ENCODE measurements around the gene GNG8.

Gene GNG8

DNA sequence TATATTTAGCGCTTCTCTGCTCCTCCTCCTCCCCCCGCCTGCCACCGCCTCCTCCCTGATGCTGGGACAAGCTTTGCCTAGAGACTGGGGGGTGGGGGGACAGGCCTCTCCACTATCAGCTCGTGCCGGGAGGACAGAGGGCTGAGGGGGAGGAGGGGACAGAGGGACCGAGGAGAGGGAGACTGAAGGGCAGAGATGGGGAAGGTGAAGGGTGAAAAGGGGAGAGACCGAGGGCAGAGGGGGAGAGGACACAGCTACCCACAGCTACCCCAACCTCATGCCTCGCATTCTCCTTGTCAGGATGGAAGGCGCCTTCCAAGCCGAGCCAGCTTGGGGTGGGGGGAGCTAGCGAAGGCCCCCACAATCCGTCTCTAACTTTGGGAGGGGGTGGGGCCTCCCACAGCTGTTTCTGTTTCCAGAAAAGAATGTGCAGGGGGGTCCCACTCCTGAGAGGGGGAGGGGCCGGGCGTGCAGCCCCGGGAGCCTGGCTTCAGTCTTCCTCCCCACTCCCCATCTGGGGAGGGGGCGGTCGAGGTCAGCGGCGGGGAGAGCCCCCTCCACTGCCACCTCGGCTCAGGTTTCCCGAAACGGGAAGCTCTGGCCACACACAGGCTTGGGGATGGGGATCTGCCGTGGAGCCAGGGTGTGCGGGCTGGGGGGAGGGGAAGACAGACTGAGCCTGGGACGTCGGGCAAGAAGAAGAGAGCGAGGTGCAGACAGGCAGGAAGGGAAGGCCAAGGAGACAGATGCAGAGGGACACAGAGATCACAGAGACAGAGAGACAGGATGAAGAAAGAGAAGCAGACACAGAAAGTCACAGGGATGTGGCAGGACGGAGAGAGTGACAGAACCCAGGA is 23.4 kb upstream of the GNG8 start:
- H3K4me1 ChIP-seq (ENCODE audit: control extremely low read depth in 1 of 4, control insufficient read depth in 4 of 4, insufficient read depth in 4 of 4, low read length in 3 of 4): peaks cover 0 to 36% (median 27%) of the 10 kb centered on the region in 4 experiments
- peak overlapping the region in 2 of 7 experiments; percentile 43 to 45 for H3K4me3 ChIP-seq (ENCODE audit: control insufficient read depth in 1 of 7, extremely low read depth in 1 of 7, insufficient read depth in 4 of 7, low read depth in 2 of 7, low read length in 6 of 7)
- H3K9me3 ChIP-seq (ENCODE audit: control extremely low read depth in 1 of 5, control insufficient read depth in 4 of 5, insufficient read depth in 2 of 5, low read depth in 1 of 5, low read length in 4 of 5): no peaks in the 10 kb centered on the region
- H3K27ac ChIP-seq (ENCODE audit: insufficient read depth in 1 of 2, low read depth in 1 of 2, low read length in 2 of 2, poor library complexity in 1 of 2, severe bottlenecking in 2 of 2): no peak overlapping the region
- peak in 1 of 3 donors; percentile 31 for DNase-seq
- ChIA-PET POLR2A (interaction anchor here (0.7 kb wide), 1 partner anchor 19 kb away, joined by 3 read pairs; no protein-coding TSS in a partner anchor), CTCF (interaction anchor here (0.8 to 1.5 kb wide), 4 partner anchors 9 to 75 kb away, joined by 3 to 4 read pairs (median 3); no protein-coding TSS in a partner anchor)
- H3K27me3 ChIP-seq (replicated peaks in 2 of 5; ENCODE audit: control insufficient read depth in 4 of 5, insufficient read depth in 5 of 5, low read length in 4 of 5): peaks cover 0 to 36% (median 20%) of the 10 kb centered on the region in 5 experiments
- WGBS (ENCODE audit: insufficient coverage): 1% methylated on average over 10 of the region's 28 CpGs
- H3K36me3 ChIP-seq (ENCODE audit: control insufficient read depth in 4 of 4, insufficient read depth in 4 of 4, low read length in 3 of 4): no peaks in the 10 kb centered on the region

DNA sequence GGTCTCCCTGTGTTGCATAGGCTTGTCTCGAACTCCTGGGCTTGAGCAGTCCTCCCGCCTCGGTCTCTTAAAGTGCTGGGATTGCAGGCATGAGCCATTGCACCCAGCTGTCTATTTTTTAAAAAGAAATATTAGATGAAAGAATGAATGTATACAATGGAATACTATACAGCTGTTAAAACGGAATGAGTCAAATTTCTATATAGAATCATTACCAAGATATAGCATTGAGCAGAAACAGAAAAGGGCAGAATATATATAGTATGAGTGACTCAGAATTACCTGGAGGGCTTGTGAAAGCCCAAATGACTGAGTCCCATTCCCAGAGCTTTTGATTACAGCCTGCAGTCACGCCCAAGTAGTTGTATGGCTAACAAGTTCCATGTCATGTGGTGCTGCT is 20.5 kb upstream of the GNG8 start:
- Histone ChIP-seq H3K9me3 (ENCODE audit: control extremely low read depth in 1 of 5, control insufficient read depth in 4 of 5, insufficient read depth in 2 of 5, low read depth in 1 of 5, low read length in 4 of 5) (no peaks in the 10 kb centered on the region), H3K4me1 (ENCODE audit: control extremely low read depth in 1 of 4, control insufficient read depth in 4 of 4, insufficient read depth in 4 of 4, low read length in 3 of 4) (peaks cover 0 to 34% (median 25%) of the 10 kb centered on the region in 4 experiments), H3K27ac (ENCODE audit: insufficient read depth in 1 of 2, low read depth in 1 of 2, low read length in 2 of 2, poor library complexity in 1 of 2, severe bottlenecking in 2 of 2) (no peak overlapping the region), H3K27me3 (replicated peaks in 2 of 5; ENCODE audit: control insufficient read depth in 4 of 5, insufficient read depth in 5 of 5, low read length in 4 of 5) (peaks cover 0 to 47% (median 23%) of the 10 kb centered on the region in 5 experiments), H3K36me3 (ENCODE audit: control insufficient read depth in 4 of 4, insufficient read depth in 4 of 4, low read length in 3 of 4) (no peaks in the 10 kb centered on the region), H3K4me3 (ENCODE audit: control insufficient read depth in 1 of 7, extremely low read depth in 1 of 7, insufficient read depth in 4 of 7, low read depth in 2 of 7, low read length in 6 of 7) (no peak overlapping the region)
- POLR2A ChIA-PET: no interaction called here
- DNase-seq: no peak
- 100% methylated on average over 2 of the region's 5 CpGs for WGBS (ENCODE audit: insufficient coverage)
- CTCF ChIA-PET: interaction anchor here (0.9 to 2.5 kb wide), 4 partner anchors 11 to 56 kb away, joined by 3 to 5 read pairs (median 4); partner anchors contain the start of gene CALM3

DNA sequence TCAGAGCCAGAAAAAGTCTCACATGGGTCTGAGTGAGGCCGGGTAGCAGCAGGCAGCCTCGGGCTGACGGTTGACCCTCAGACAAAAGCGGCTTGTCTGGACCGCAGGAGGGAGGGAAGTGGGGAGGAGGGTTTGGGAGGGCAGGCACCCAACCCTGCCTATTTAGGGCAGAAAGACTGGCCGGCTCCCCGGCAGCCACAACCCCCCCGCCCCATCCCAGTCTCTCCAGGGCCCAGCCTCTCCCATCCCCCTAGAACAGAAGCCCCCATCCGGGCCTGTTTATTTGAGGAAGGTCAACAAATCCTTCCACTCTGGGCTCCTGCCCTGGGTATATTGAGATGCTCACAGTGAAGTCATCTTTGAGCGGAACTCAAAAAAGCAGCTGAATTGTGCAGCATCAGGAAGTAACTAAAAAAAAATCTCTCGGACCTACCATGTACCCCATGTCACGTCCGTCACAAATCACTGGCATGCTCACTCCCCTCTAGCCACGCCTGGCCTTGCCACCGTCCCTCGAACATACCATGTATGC is 18.7 kb upstream of the GNG8 start:
- Histone ChIP-seq H3K4me3 (ENCODE audit: control insufficient read depth in 1 of 7, extremely low read depth in 1 of 7, insufficient read depth in 4 of 7, low read depth in 2 of 7, low read length in 6 of 7) (no peak overlapping the region), H3K36me3 (ENCODE audit: control insufficient read depth in 4 of 4, insufficient read depth in 4 of 4, low read length in 3 of 4) (no peaks in the 10 kb centered on the region), H3K27ac (ENCODE audit: insufficient read depth in 1 of 2, low read depth in 1 of 2, low read length in 2 of 2, poor library complexity in 1 of 2, severe bottlenecking in 2 of 2) (no peak overlapping the region), H3K27me3 (replicated peaks in 2 of 5; ENCODE audit: control insufficient read depth in 4 of 5, insufficient read depth in 5 of 5, low read length in 4 of 5) (peaks cover 0 to 47% (median 15%) of the 10 kb centered on the region in 5 experiments), H3K4me1 (ENCODE audit: control extremely low read depth in 1 of 4, control insufficient read depth in 4 of 4, insufficient read depth in 4 of 4, low read length in 3 of 4) (peaks cover 0 to 19% (median 10%) of the 10 kb centered on the region in 4 experiments), H3K9me3 (ENCODE audit: control extremely low read depth in 1 of 5, control insufficient read depth in 4 of 5, insufficient read depth in 2 of 5, low read depth in 1 of 5, low read length in 4 of 5) (no peaks in the 10 kb centered on the region)
- 71% methylated on average over 11 of the region's 16 CpGs for whole genome bisulfite sequencing (ENCODE audit: insufficient coverage)
- POLR2A ChIA-PET: no interaction called here
- DNase-seq: no peak
- CTCF ChIA-PET: no interaction called here

DNA sequence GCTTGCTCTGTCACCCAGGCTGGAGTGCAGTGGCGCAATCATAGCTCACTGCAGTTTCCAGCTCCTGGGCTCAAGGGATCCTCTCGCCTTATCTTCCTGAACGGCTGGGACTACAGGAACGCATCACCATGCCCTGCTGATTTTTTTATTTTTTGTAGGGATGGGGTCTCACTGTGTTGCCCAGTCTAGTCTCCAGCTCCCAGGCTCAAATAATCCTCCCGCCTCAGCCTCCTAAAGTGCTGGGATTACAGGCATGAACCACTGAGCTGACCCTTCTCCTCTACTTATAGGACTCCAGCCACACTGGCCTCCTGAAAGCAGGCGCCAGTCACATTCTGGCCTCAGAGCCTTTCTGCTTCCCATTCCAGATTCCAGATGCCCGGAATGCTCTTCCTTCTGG is 14.4 kb upstream of the GNG8 start:
- POLR2A ChIA-PET: no interaction called here
- no peaks in the 10 kb centered on the region for H3K36me3 ChIP-seq (ENCODE audit: control insufficient read depth in 4 of 4, insufficient read depth in 4 of 4, low read length in 3 of 4)
- peaks cover 0 to 25% (median 18%) of the 10 kb centered on the region in 5 experiments for H3K9me3 ChIP-seq (ENCODE audit: control extremely low read depth in 1 of 5, control insufficient read depth in 4 of 5, insufficient read depth in 2 of 5, low read depth in 1 of 5, low read length in 4 of 5)
- no peak for DNase-seq
- WGBS (ENCODE audit: insufficient coverage): 88% methylated on average over 7 of the region's 7 CpGs
- peaks cover 4 to 66% (median 27%) of the 10 kb centered on the region in 5 experiments for H3K27me3 ChIP-seq (replicated peaks in 2 of 5; ENCODE audit: control insufficient read depth in 4 of 5, insufficient read depth in 5 of 5, low read length in 4 of 5)
- no peak overlapping the region for H3K4me3 ChIP-seq (ENCODE audit: control insufficient read depth in 1 of 7, extremely low read depth in 1 of 7, insufficient read depth in 4 of 7, low read depth in 2 of 7, low read length in 6 of 7)
- H3K4me1 ChIP-seq (ENCODE audit: control extremely low read depth in 1 of 4, control insufficient read depth in 4 of 4, insufficient read depth in 4 of 4, low read length in 3 of 4): peaks cover 0 to 9% (median under 1%) of the 10 kb centered on the region in 4 experiments
- CTCF ChIA-PET: interaction anchor here (0.8 to 1.6 kb wide), 2 partner anchors 9 to 10 kb away, joined by 3 read pairs; partner anchors contain the start of gene DACT3
- no peak overlapping the region for H3K27ac ChIP-seq (ENCODE audit: insufficient read depth in 1 of 2, low read depth in 1 of 2, low read length in 2 of 2, poor library complexity in 1 of 2, severe bottlenecking in 2 of 2)

DNA sequence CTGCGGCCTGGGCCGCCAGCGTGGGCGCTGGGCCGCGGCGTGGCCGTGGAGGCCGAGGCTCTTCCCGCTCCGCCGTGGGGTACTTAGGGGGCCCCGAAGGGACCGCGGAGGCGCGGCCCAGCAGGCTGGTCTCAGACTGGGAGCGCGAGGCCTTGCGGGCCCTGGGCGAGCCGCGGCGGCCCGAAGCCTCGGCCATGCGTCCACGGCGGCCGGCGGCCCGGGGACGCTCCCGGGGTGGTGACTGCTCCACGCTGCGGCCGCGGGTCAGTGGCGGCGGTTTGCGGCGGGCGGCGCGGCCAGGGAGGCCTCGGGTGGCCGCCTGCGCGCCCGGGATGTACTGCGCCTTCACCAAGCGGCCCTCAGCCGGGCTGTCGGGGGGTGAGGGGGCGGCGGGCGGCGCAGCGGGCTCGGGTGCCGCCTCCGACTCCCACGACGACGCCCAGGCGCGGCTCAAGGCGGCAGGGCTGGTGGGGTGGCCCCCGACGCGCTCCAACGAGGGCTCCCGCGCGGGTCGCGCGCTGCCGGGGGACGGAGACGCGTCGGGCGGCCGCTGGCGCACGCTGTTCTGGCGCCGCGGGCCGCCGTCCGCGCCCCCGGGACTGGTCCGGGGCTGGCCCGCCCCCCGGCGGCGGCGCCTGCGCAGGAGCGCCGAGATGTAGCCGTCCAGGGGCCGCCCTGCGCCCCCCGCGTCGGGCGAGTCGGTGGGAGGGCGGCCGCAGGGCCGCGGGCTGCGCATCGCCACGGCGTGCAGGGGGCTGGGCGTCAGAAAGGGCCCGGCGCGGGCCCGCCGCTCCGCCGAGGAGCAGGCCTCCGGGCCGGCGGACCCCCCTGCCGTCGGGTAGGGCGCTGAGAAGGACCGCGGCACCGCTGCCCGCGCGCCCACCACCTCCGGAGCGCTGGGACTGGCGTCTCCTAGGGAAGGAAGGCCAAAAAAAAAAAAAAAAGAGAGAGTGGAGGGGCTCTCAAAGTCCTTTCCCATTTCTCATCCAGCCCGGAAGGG is 13.3 kb upstream of the GNG8 start:
- no peak for DNase-seq
- Histone ChIP-seq H3K36me3 (ENCODE audit: control insufficient read depth in 4 of 4, insufficient read depth in 4 of 4, low read length in 3 of 4) (no peaks in the 10 kb centered on the region), H3K4me3 (ENCODE audit: control insufficient read depth in 1 of 7, extremely low read depth in 1 of 7, insufficient read depth in 4 of 7, low read depth in 2 of 7, low read length in 6 of 7) (no peak overlapping the region), H3K27ac (ENCODE audit: insufficient read depth in 1 of 2, low read depth in 1 of 2, low read length in 2 of 2, poor library complexity in 1 of 2, severe bottlenecking in 2 of 2) (no peak overlapping the region), H3K27me3 (replicated peaks in 2 of 5; ENCODE audit: control insufficient read depth in 4 of 5, insufficient read depth in 5 of 5, low read length in 4 of 5) (peaks cover 4 to 69% (median 30%) of the 10 kb centered on the region in 5 experiments), H3K4me1 (ENCODE audit: control extremely low read depth in 1 of 4, control insufficient read depth in 4 of 4, insufficient read depth in 4 of 4, low read length in 3 of 4) (peaks cover 0 to 4% (median under 1%) of the 10 kb centered on the region in 4 experiments), H3K9me3 (ENCODE audit: control extremely low read depth in 1 of 5, control insufficient read depth in 4 of 5, insufficient read depth in 2 of 5, low read depth in 1 of 5, low read length in 4 of 5) (peaks cover 0 to 25% (median 18%) of the 10 kb centered on the region in 5 experiments)
- 15% methylated on average over 117 of the region's 144 CpGs for WGBS (ENCODE audit: insufficient coverage)
- POLR2A ChIA-PET: interaction anchor here (1.1 kb wide), 1 partner anchor 12 kb away, joined by 4 read pairs; the partner anchor contains the start of gene DACT3
- CTCF ChIA-PET: no interaction called here

DNA sequence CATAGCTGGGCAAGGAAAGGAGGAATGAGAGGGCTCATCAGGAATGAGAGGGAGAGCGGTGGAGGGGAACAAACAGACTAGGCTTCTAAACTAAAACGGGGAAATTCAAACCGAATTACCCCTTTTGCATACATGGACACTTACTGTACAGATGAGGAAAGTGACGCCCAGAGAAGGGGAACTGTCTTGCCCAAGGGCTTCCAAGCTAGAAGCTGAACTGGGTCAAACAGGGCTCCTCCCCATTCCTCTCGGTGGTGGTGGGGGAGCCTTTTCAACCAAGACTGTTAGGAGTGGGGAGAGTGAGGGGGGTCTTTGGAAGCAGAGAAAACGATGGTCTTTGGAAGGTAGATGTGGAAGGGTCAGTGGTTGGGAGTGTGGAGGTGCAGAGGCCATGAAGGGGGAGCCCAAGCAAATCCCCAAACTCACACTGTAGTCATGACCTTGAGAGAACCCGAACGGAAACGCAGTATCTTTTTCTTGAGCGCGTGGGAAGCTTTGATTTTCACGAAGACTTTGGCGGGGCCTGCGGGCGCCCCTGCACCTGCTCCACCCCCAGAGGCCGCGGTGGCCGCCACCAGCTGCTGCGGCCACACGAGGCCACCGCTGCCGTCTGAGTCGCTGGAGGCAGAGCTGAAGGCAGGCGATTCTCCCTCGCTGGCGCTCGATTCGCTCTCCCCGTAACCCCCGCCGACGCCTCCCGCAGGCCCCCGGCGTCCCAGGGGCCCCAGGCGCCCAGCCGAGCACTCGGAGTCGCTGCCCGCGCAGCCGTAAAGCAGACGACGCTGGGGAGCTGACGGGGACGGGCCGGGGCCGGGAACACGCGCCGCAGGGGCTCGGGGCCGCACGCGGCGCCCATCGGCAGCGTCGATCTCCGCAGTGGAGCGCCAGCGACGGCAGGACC is 12.3 kb upstream of the GNG8 start:
- H3K27ac ChIP-seq (ENCODE audit: insufficient read depth in 1 of 2, low read depth in 1 of 2, low read length in 2 of 2, poor library complexity in 1 of 2, severe bottlenecking in 2 of 2): no peak overlapping the region
- H3K27me3 ChIP-seq (replicated peaks in 2 of 5; ENCODE audit: control insufficient read depth in 4 of 5, insufficient read depth in 5 of 5, low read length in 4 of 5): peaks cover 4 to 65% (median 30%) of the 10 kb centered on the region in 5 experiments
- WGBS (ENCODE audit: insufficient coverage): 18% methylated on average over 62 of the region's 63 CpGs
- ChIA-PET POLR2A (interaction anchor here (1.1 kb wide), 1 partner anchor 13 kb away, joined by 4 read pairs; the partner anchor contains the start of gene DACT3), CTCF (interaction anchor here (1.2 kb wide), 1 partner anchor 10 kb away, joined by 3 read pairs; no protein-coding TSS in a partner anchor)
- peak in 1 of 3 donors; percentile 36 for DNase-seq
- no peaks in the 10 kb centered on the region for H3K36me3 ChIP-seq (ENCODE audit: control insufficient read depth in 4 of 4, insufficient read depth in 4 of 4, low read length in 3 of 4)
- H3K9me3 ChIP-seq (ENCODE audit: control extremely low read depth in 1 of 5, control insufficient read depth in 4 of 5, insufficient read depth in 2 of 5, low read depth in 1 of 5, low read length in 4 of 5): peaks cover 0 to 25% (median 18%) of the 10 kb centered on the region in 5 experiments
- no peaks in the 10 kb centered on the region for H3K4me1 ChIP-seq (ENCODE audit: control extremely low read depth in 1 of 4, control insufficient read depth in 4 of 4, insufficient read depth in 4 of 4, low read length in 3 of 4)
- no peak overlapping the region for H3K4me3 ChIP-seq (ENCODE audit: control insufficient read depth in 1 of 7, extremely low read depth in 1 of 7, insufficient read depth in 4 of 7, low read depth in 2 of 7, low read length in 6 of 7)
